Liver (tissue), 9 donors: ENCODE results near the gene GPC1. TPM values are rescaled to one million over a fixed set of nuclear protein-coding genes. Genes with fewer than 3 reads are reported as not detected.

Experiments used
- DNase-seq: peaks from one replicate; pipeline ENCODE4 v3.0.0-alpha.2; 2017; ENCODE audit warnings: low spot score
- H3K27ac ChIP-seq, 2 donors: one replicate each; pipeline ENCODE4 v1.7.0; 2013; ENCODE audit warnings: inconsistent platforms in 2 of 2, low read length in 2 of 2, control low read depth in 1 of 2, low read depth in 1 of 2, mild to moderate bottlenecking in 1 of 2
- H3K27me3 ChIP-seq, 4 donors: one replicate each; pipeline versions ENCODE4 v1.6.1 to v1.7.0; 2013; ENCODE audit warnings: low read length in 3 of 4, inconsistent platforms in 1 of 4, mild to moderate bottlenecking in 1 of 4, moderate library complexity in 1 of 4; ENCODE audit not compliant: control insufficient read depth in 4 of 4, insufficient read depth in 4 of 4
- H3K36me3 ChIP-seq, 4 donors: one replicate each; pipeline versions ENCODE4 v1.6.1 to v1.7.0; 2013; ENCODE audit warnings: low read length in 3 of 4, mild to moderate bottlenecking in 3 of 4, low read depth in 1 of 4, moderate library complexity in 1 of 4; ENCODE audit not compliant: control insufficient read depth in 4 of 4, insufficient read depth in 3 of 4
- H3K4me1 ChIP-seq, 4 donors: one replicate each; pipeline versions ENCODE4 v1.6.1 to v1.7.0; 2013; ENCODE audit warnings: low read length in 3 of 4, mild to moderate bottlenecking in 3 of 4, moderate library complexity in 1 of 4; ENCODE audit not compliant: control insufficient read depth in 4 of 4, insufficient read depth in 4 of 4
- H3K4me3 ChIP-seq, 3 donors: one replicate each; pipeline versions ENCODE4 v1.6.1 to v1.7.0; 2013; ENCODE audit warnings: low read length in 3 of 3, control low read depth in 1 of 3, low read depth in 1 of 3, mild to moderate bottlenecking in 1 of 3
- H3K9ac ChIP-seq, 2 donors: one replicate each; pipeline ENCODE4 v1.7.0; 2013; ENCODE audit warnings: low read length in 2 of 2, mild to moderate bottlenecking in 2 of 2, moderate library complexity in 2 of 2, control low read depth in 1 of 2, low read depth in 1 of 2
- H3K9me3 ChIP-seq, 4 donors: one replicate each; pipeline versions ENCODE4 v1.6.1 to v1.7.0; 2013; ENCODE audit warnings: low read length in 3 of 4; ENCODE audit not compliant: control insufficient read depth in 4 of 4
- ATF3 ChIP-seq: IDR thresholded peaks from 2 replicates; pipeline ENCODE4 v1.6.1; 2016; ENCODE audit warnings: antibody characterized with exemption
- EGR1 ChIP-seq, 2 donors: IDR thresholded peaks; 2 replicates each; pipeline ENCODE4 v1.6.1; 2016 to 2018; ENCODE audit warnings: antibody characterized with exemption in 2 of 2, low read depth in 2 of 2
- FOXA2 ChIP-seq: IDR thresholded peaks from 2 replicates; pipeline ENCODE4 v1.6.1; 2016; ENCODE audit warnings: antibody characterized with exemption
- GABPA ChIP-seq, 2 donors: IDR thresholded peaks in 1 of 2; conservative IDR thresholded peaks in 1 of 2; 2 replicates each; pipeline ENCODE4 v1.6.1; 2016; ENCODE audit warnings: antibody characterized with exemption in 2 of 2, mild to moderate bottlenecking in 1 of 2, moderate library complexity in 1 of 2
- HNF4A ChIP-seq, 2 donors: conservative IDR thresholded peaks; 2 replicates each; pipeline ENCODE4 v1.6.1; 2016; ENCODE audit warnings: antibody characterized with exemption in 2 of 2, mild to moderate bottlenecking in 2 of 2
- HNF4G ChIP-seq: IDR thresholded peaks from 2 replicates; pipeline ENCODE4 v1.6.1; 2016; ENCODE audit warnings: antibody characterized with exemption
- JUND ChIP-seq, 2 donors: IDR thresholded peaks; 2 replicates each; pipeline ENCODE4 v1.6.1; 2016; ENCODE audit warnings: antibody characterized with exemption in 2 of 2
- MAX ChIP-seq: IDR thresholded peaks from 2 replicates; pipeline ENCODE4 v1.6.1; 2016; ENCODE audit warnings: antibody characterized with exemption
- NR2F2 ChIP-seq: IDR thresholded peaks from 2 replicates; pipeline ENCODE4 v1.6.1; 2016; ENCODE audit warnings: antibody characterized with exemption
- RAD21 ChIP-seq, 2 donors: IDR thresholded peaks; 2 replicates each; pipeline ENCODE4 v1.6.1; 2016; ENCODE audit warnings: antibody characterized with exemption in 2 of 2, mild to moderate bottlenecking in 2 of 2
- RXRA ChIP-seq, 2 donors: IDR thresholded peaks; 2 replicates each; pipeline ENCODE4 v1.6.1; 2017 to 2018; ENCODE audit warnings: antibody characterized with exemption in 2 of 2, mild to moderate bottlenecking in 1 of 2
- SP1 ChIP-seq: IDR thresholded peaks from 2 replicates; pipeline ENCODE4 v1.6.1; 2018; ENCODE audit warnings: antibody characterized with exemption, mild to moderate bottlenecking
- TAF1 ChIP-seq: conservative IDR thresholded peaks from 2 replicates; pipeline ENCODE4 v1.6.1; 2016; ENCODE audit warnings: antibody characterized with exemption, mild to moderate bottlenecking
- YY1 ChIP-seq: IDR thresholded peaks from 2 replicates; pipeline ENCODE4 v1.6.1; 2016; ENCODE audit warnings: antibody characterized with exemption, mild to moderate bottlenecking
- WGBS: extraction: QIAGEN DNeasy Blood & Tissue Kit; methylation state at CpG from one replicate; pipeline ENCODE4 v1.1.7; 2013; 5-methylcytosine and 5-hydroxymethylcytosine counted together
- polyA plus RNA-seq, 2 donors: library from polyadenylated mRNA; stranded (reverse) in 1 of 2; unstranded in 1 of 2; fragments of 200-250 nt in 1 of 2; fragments of >200 nt in 1 of 2; fragmentation: Nextera tagmentation in 1 of 2; extraction: Ambion mirVana in 1 of 2; gene quantifications; one replicate each; pipeline versions ENCODE4 v1.2.1 to v1.2.3, GENCODE V29; 2013 to 2015
- total RNA-seq, 2 donors: library from RNA; depleted of rRNA; stranded (reverse); fragments of >200 nt; gene quantifications; one replicate each; pipeline ENCODE4 v1.2.3, GENCODE V29; 2014
- TF ChIP-seq, protein P1 (sequence below): IDR thresholded peaks from 2 replicates; pipeline ENCODE4 v1.6.1; 2016; ENCODE audit warnings: antibody characterized with exemption, mild to moderate bottlenecking
- donor health status: healthy.
- donor health status: healthy.
- donor health status: healthy.
- donor health status: healthy.
- donor health status: healthy.

The GPC1 gene
- total and polyA plus RNA-seq, 4 donors, result 3.2 to 41.0 (median 9.1) TPM

GRCh38 chr2:240447934-240448333 lies 12.5 kb downstream of the GPC1 start:
- no peak for DNase-seq
- no peaks in the 10 kb centered on the region for H3K36me3 ChIP-seq
- TF ChIP-seq MAX (no peak), NR2F2 (no peak), TAF1 (no peak), ATF3 (no peak), HNF4A (conservative IDR thresholded peaks at IDR 0.05) (no peak), HNF4G (no peak), FOXA2 (no peak), SP1 (no peak)
- TF ChIP-seq, protein P1, sequence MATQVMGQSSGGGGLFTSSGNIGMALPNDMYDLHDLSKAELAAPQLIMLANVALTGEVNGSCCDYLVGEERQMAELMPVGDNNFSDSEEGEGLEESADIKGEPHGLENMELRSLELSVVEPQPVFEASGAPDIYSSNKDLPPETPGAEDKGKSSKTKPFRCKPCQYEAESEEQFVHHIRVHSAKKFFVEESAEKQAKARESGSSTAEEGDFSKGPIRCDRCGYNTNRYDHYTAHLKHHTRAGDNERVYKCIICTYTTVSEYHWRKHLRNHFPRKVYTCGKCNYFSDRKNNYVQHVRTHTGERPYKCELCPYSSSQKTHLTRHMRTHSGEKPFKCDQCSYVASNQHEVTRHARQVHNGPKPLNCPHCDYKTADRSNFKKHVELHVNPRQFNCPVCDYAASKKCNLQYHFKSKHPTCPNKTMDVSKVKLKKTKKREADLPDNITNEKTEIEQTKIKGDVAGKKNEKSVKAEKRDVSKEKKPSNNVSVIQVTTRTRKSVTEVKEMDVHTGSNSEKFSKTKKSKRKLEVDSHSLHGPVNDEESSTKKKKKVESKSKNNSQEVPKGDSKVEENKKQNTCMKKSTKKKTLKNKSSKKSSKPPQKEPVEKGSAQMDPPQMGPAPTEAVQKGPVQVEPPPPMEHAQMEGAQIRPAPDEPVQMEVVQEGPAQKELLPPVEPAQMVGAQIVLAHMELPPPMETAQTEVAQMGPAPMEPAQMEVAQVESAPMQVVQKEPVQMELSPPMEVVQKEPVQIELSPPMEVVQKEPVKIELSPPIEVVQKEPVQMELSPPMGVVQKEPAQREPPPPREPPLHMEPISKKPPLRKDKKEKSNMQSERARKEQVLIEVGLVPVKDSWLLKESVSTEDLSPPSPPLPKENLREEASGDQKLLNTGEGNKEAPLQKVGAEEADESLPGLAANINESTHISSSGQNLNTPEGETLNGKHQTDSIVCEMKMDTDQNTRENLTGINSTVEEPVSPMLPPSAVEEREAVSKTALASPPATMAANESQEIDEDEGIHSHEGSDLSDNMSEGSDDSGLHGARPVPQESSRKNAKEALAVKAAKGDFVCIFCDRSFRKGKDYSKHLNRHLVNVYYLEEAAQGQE, result no peak
- peaks cover 3 to 11% (median 8%) of the 10 kb centered on the region in 4 donors for H3K4me1 ChIP-seq
- no peak overlapping the region for H3K27ac ChIP-seq
- H3K4me3 ChIP-seq, result no peak overlapping the region
- WGBS, result 86% methylated on average over 15 of the region's 15 CpGs
- no peaks in the 10 kb centered on the region for H3K27me3 ChIP-seq
- H3K9me3 ChIP-seq, result no peaks in the 10 kb centered on the region
- no peak overlapping the region for H3K9ac ChIP-seq

GRCh38 chr2:240448387-240449274 lies 13.2 kb downstream of the GPC1 start:
- no peak overlapping the region for H3K9ac ChIP-seq
- no peak for DNase-seq

GRCh38 chr2:240449764-240450531 lies 14.5 kb downstream of the GPC1 start:
- H3K4me3 ChIP-seq, result no peak overlapping the region
- 83% methylated on average over 22 of the region's 22 CpGs for WGBS
- TF ChIP-seq FOXA2 (no peak), MAX (no peak), EGR1 (IDR thresholded peaks at IDR 0.05; ENCODE audit: low read depth in 2 of 2) (no peak), HNF4G (no peak), HNF4A (conservative IDR thresholded peaks at IDR 0.05) (no peak), ATF3 (no peak), SP1 (no peak), TAF1 (no peak), RXRA (IDR thresholded peaks at IDR 0.05) (no peak), RAD21 (IDR thresholded peaks at IDR 0.05) (no peak), YY1 (no peak), GABPA (IDR thresholded peaks at IDR 0.05 in 1 of 2, conservative IDR thresholded peaks at IDR 0.05 in 1 of 2) (no peak)
- TF ChIP-seq, protein P1, result no peak
- peaks cover 3 to 17% (median 8%) of the 10 kb centered on the region in 4 donors for H3K4me1 ChIP-seq
- H3K27me3 ChIP-seq, result no peaks in the 10 kb centered on the region
- no peak overlapping the region for H3K9ac ChIP-seq
- H3K36me3 ChIP-seq, result no peaks in the 10 kb centered on the region
- no peak overlapping the region for H3K27ac ChIP-seq
- no peak for DNase-seq
- H3K9me3 ChIP-seq, result no peaks in the 10 kb centered on the region

More at GRCh38 chr2:240448387-240449274, 13.2 kb downstream of the GPC1 start:
- no peak overlapping the region for H3K4me3 ChIP-seq
- H3K27me3 ChIP-seq, result no peaks in the 10 kb centered on the region
- H3K36me3 ChIP-seq, result no peaks in the 10 kb centered on the region
- TF ChIP-seq JUND (IDR thresholded peaks at IDR 0.05), result no peak
- TF ChIP-seq HNF4A (conservative IDR thresholded peaks at IDR 0.05), result no peak
- peaks cover 3 to 13% (median 8%) of the 10 kb centered on the region in 4 donors for H3K4me1 ChIP-seq
- H3K27ac ChIP-seq, result no peak overlapping the region
- WGBS, result 90% methylated on average over 23 of the region's 23 CpGs
- H3K9me3 ChIP-seq, result no peaks in the 10 kb centered on the region
